Testis (tissue), 2 donors: ENCODE measurements around the gene CEP350.

Source experiments
- CTCF ChIP-seq, 3 experiments: fragments of 450-650 bp in 2 of 3; fragments of 200-600 bp in 1 of 3; sonication (generic) in 1 of 3; IDR thresholded peaks; one replicate each; pipeline ENCODE4 v1.5.1; 2016 to 2019; ENCODE audit warnings: antibody characterized with exemption in 3 of 3, mild to moderate bottlenecking in 2 of 3, moderate library complexity in 1 of 3
- POLR2A ChIP-seq: fragments of 450-650 bp; IDR thresholded peaks from one replicate; pipeline ENCODE4 v1.6.1; 2017; ENCODE audit warnings: antibody characterized with exemption, mild to moderate bottlenecking, moderate library complexity

- TF ChIP-seq CTCF (IDR thresholded peaks at IDR 0.05) (no peak), POLR2A (no peak)
Measured at GRCh38 chr1:179969962-179970361, 15.4 kb downstream of the CEP350 start.
